Adrenal gland (tissue), 12 donors: Measurements from ENCODE around the gene NAAA. TPM values are rescaled to one million over a fixed set of nuclear protein-coding genes. Genes with fewer than 3 reads are reported as not detected.

Experiments used
- DNase-seq, 7 donors: peaks; one replicate each; pipeline ENCODE4 v3.0.0-alpha.2; 2019 to 2020
- H3K27ac ChIP-seq, 5 donors: fragments of 200-600 bp; sonication (generic) in 4 of 5; 1 replicate in 3 of 5; 2 replicates in 2 of 5; pipeline versions ENCODE4 v1.5.1 to v1.8.0; 2016 to 2020; ENCODE audit warnings: mild to moderate bottlenecking in 1 of 5
- H3K27me3 ChIP-seq: fragments of 200-600 bp; 2 replicates; pipeline ENCODE4 v1.8.0; 2021
- H3K36me3 ChIP-seq, 2 donors: fragments of 200-600 bp; replicated peaks in 1 of 2; 1 replicate in 1 of 2; 2 replicates in 1 of 2; pipeline versions ENCODE4 v1.5.1 to v1.8.0; 2018 to 2022
- H3K4me1 ChIP-seq, 2 donors: fragments of 200-600 bp; replicated peaks in 1 of 2; 1 replicate in 1 of 2; 2 replicates in 1 of 2; pipeline versions ENCODE4 v1.5.1 to v1.8.0; 2018 to 2021
- H3K4me3 ChIP-seq, 4 donors: fragments of 200-600 bp; sonication (generic) in 3 of 4; one replicate each; pipeline ENCODE4 v1.5.1; 2016 to 2018
- H3K9me3 ChIP-seq, 3 donors: fragments of 200-600 bp; sonication (generic) in 1 of 3; replicated peaks in 1 of 3; 1 replicate in 2 of 3; 2 replicates in 1 of 3; pipeline versions ENCODE4 v1.5.1 to v1.8.0; 2016 to 2021
- CTCF ChIP-seq, 6 experiments: fragments of 450-650 bp in 4 of 6; fragments of 200-600 bp in 2 of 6; sonication (generic) in 1 of 6; IDR thresholded peaks; 1 replicate in 5 of 6; 2 replicates in 1 of 6; pipeline versions ENCODE4 v1.5.1 to v1.8.0; 2016 to 2021; ENCODE audit warnings: antibody characterized with exemption in 6 of 6, mild to moderate bottlenecking in 2 of 6, moderate library complexity in 1 of 6
- POLR2A ChIP-seq, 2 donors: fragments of 450-650 bp; IDR thresholded peaks; one replicate each; pipeline ENCODE4 v1.6.1; 2017; ENCODE audit warnings: antibody characterized with exemption in 2 of 2, mild to moderate bottlenecking in 2 of 2, moderate library complexity in 1 of 2
- WGBS, 4 donors: extraction: QIAGEN DNeasy Blood & Tissue Kit in 2 of 4; methylation state at CpG; one replicate each; pipeline versions ENCODE4 v1.1.5 to v1.1.7; 2013 to 2017; 5-methylcytosine and 5-hydroxymethylcytosine counted together
- intact Hi-C, 2 donors: fragments of 100-400 bp; cut with DNase I; formaldehyde crosslinking; loops; one replicate each; pipeline versions ENCODE4 v1.14.1 to v1.15.0; 2022 to 2023
- polyA plus RNA-seq, 3 donors: library from polyadenylated mRNA; stranded (reverse); fragments of 200-250 nt in 2 of 3; fragments of 350-450 nt in 1 of 3; fragmentation: Illumina TruSeq in 1 of 3; extraction: RNeasy Lipid Tissue Mini Kit (QIAGEN cat#74804) in 1 of 3; gene quantifications; one replicate each; pipeline ENCODE4 v1.2.3, GENCODE V29; 2013 to 2014
- total RNA-seq, 9 donors: library from RNA; depleted of rRNA in 4 of 9; stranded (reverse); fragments of >200 nt in 4 of 9; fragments of 120-200 nt in 1 of 9; fragmentation: NEBNext Ultra II Directional in 1 of 9; extraction: Animal tissue kit (Norgen Biotek cat#: 25700) in 1 of 9; gene quantifications; one replicate each; pipeline versions ENCODE4 v1.1.0 to v1.2.4, GENCODE V29; 2013 to 2023
- donor health status: healthy with polysubstance abuse.
- donor health status: Bipolar disorder and iron deficiency.
- donor health status: DM: yes; HTN: yes; CAD: no.
- donor health status: DM: no; HTN: no; CAD: no.
- donor health status: DM: no; HTN: no; CAD: no.
- donor health status: DM: yes; HTN: yes; CAD: no.

NAAA gene
- total and polyA plus RNA-seq, 12 donors: 5.1 to 75.6 (median 25.0) TPM

GRCh38 chr4:75908555-75908954 is 32.3 kb downstream of the NAAA start:
- WGBS, 4 donors: 18 to 40% (median 26%) methylated on average over 3 of the region's 3 CpGs
- peak in 1 of 7 donors; percentile 13 for DNase-seq
- Histone ChIP-seq H3K36me3 (no peaks in the 10 kb centered on the region), H3K27ac (peak overlapping the region in 1 of 5 donors; percentile 2), H3K4me3 (no peak overlapping the region), H3K9me3 (no peaks in the 10 kb centered on the region), H3K4me1 (peaks cover 0 to 6% of the 10 kb centered on the region in 2 donors), H3K27me3 (no peaks in the 10 kb centered on the region)
- TF ChIP-seq CTCF (IDR thresholded peaks at IDR 0.05): no peak
- TF ChIP-seq POLR2A (IDR thresholded peaks at IDR 0.05): no peak
- intact Hi-C loops: no loop called here

GRCh38 chr4:75907966-75908365 is 32.8 kb downstream of the NAAA start:
- Histone ChIP-seq H3K27me3 (no peaks in the 10 kb centered on the region), H3K27ac (peak overlapping the region in 1 of 5 donors; percentile 2), H3K9me3 (no peaks in the 10 kb centered on the region), H3K4me1 (peaks cover 0 to 6% of the 10 kb centered on the region in 2 donors), H3K4me3 (no peak overlapping the region), H3K36me3 (no peaks in the 10 kb centered on the region)
- TF ChIP-seq POLR2A (IDR thresholded peaks at IDR 0.05): no peak
- no peak for TF ChIP-seq CTCF (IDR thresholded peaks at IDR 0.05)
- no peak for DNase-seq
- 49 to 71% (median 67%) methylated on average over 3 of the region's 3 CpGs for WGBS, 4 donors
- intact Hi-C loops: no loop called here

- TF ChIP-seq CTCF (IDR thresholded peaks at IDR 0.05): no peak
- TF ChIP-seq POLR2A (IDR thresholded peaks at IDR 0.05): no peak
- intact Hi-C loops: no loop called here
- 79 to 91% (median 82%) methylated on average over 5 of the region's 5 CpGs for WGBS, 4 donors
- no peaks in the 10 kb centered on the region for H3K27me3 ChIP-seq
- H3K9me3 ChIP-seq: no peaks in the 10 kb centered on the region
- DNase-seq: no peak
- no peak overlapping the region for H3K27ac ChIP-seq
- no peak overlapping the region for H3K4me3 ChIP-seq
- H3K36me3 ChIP-seq: no peaks in the 10 kb centered on the region
- peaks cover 0 to 11% of the 10 kb centered on the region in 2 donors for H3K4me1 ChIP-seq
Measured at GRCh38 chr4:75904076-75904475, 36.7 kb downstream of the NAAA start.

- Histone ChIP-seq H3K27me3 (no peaks in the 10 kb centered on the region), H3K27ac (no peak within 1 kb of the TSS), H3K36me3 (no peaks in the 10 kb centered on the region), H3K4me3 (no peak within 1 kb of the TSS), H3K9me3 (no peaks in the 10 kb centered on the region), H3K4me1 (peaks cover 0 to 5% of the 10 kb centered on the region in 2 donors)
- 75 to 90% (median 78%) methylated on average over 4 to 5 of the region's 5 CpGs for WGBS, 4 donors
- DNase-seq: no peak
- TF ChIP-seq POLR2A (IDR thresholded peaks at IDR 0.05) (no peak), CTCF (IDR thresholded peaks at IDR 0.05) (no peak)
- intact Hi-C loops: no loop called here
Measured at GRCh38 chr4:75902352-75902751, 38.5 kb downstream of the NAAA start, which contains the start of gene PPEF2. Gene PPEF2 (minus strand): TSS chr4:75902452. CDS start chr4:75896325, 6,127 bp downstream.
